Stimulated activated naive B cell treated with anti-CD40 and anti-IgM and Interleukin-4, amounts not matched to agents 10 μg/mL and 1 μg/mL and 100 μg/mL, for 72 hours (primary cell): ENCODE results near the gene CYYR1.

Experiments
- ATAC-seq, 2 donors: fragments of 150-1000 bp; cut with Tn5 transposase; replicated peaks; 2 replicates each; pipeline ENCODE4 v1.10.0; 2021; ENCODE audit warnings: moderate library complexity in 1 of 2
- DNase-seq: peaks from one replicate; pipeline ENCODE4 v3.0.0; 2021
- H3K27ac Mint-ChIP-seq: one replicate; pipeline ENCODE4 v1.8.0; 2022; ENCODE audit warnings: mild to moderate bottlenecking, mixed read lengths
- H3K27me3 Mint-ChIP-seq, 2 donors: one replicate each; pipeline ENCODE4 v1.8.0; 2022; ENCODE audit warnings: mixed read lengths in 2 of 2
- H3K36me3 Mint-ChIP-seq, 2 donors: one replicate each; pipeline ENCODE4 v1.8.0; 2022; ENCODE audit warnings: mixed read lengths in 2 of 2, mild to moderate bottlenecking in 1 of 2
- H3K4me1 Mint-ChIP-seq, 2 donors: one replicate each; pipeline ENCODE4 v1.8.0; 2022; ENCODE audit warnings: mixed read lengths in 2 of 2, mild to moderate bottlenecking in 1 of 2
- H3K4me3 Mint-ChIP-seq, 2 donors: one replicate each; pipeline ENCODE4 v1.8.0; 2022; ENCODE audit warnings: mild to moderate bottlenecking in 2 of 2, mixed read lengths in 2 of 2, moderate library complexity in 1 of 2
- H3K9me3 Mint-ChIP-seq, 2 donors: one replicate each; pipeline ENCODE4 v1.8.0; 2022; ENCODE audit warnings: mixed read lengths in 2 of 2, mild to moderate bottlenecking in 1 of 2

Gene CYYR1

GRCh38 chr21:26532208-26532607 lies 40.9 kb downstream of the CYYR1 start:
- Mint-ChIP-seq H3K36me3 (no peaks in the 10 kb centered on the region), H3K4me3 (no peak overlapping the region), H3K4me1 (no peaks in the 10 kb centered on the region), H3K27me3 (no peaks in the 10 kb centered on the region), H3K9me3 (peaks cover 0 to 9% of the 10 kb centered on the region in 2 donors), H3K27ac (no peak overlapping the region)
- ATAC-seq (no peak), DNase-seq (no peak)

- Mint-ChIP-seq H3K4me3 (no peak overlapping the region), H3K27ac (no peak overlapping the region), H3K36me3 (no peaks in the 10 kb centered on the region), H3K27me3 (no peaks in the 10 kb centered on the region), H3K4me1 (no peaks in the 10 kb centered on the region), H3K9me3 (peaks cover 0 to 5% of the 10 kb centered on the region in 2 donors)
- ATAC-seq = no peak
- DNase-seq = no peak
Observed at GRCh38 chr21:26529526-26529925, 43.6 kb downstream of the CYYR1 start.

- H3K36me3 Mint-ChIP-seq = no peaks in the 10 kb centered on the region
- no peaks in the 10 kb centered on the region for H3K4me1 Mint-ChIP-seq
Observed at GRCh38 chr21:26528882-26529281, 44.2 kb downstream of the CYYR1 start.

GRCh38 chr21:26522704-26523103 lies 50.4 kb downstream of the CYYR1 start:
- Mint-ChIP-seq H3K36me3 (no peaks in the 10 kb centered on the region), H3K4me1 (no peaks in the 10 kb centered on the region), H3K9me3 (peaks cover 0 to 7% of the 10 kb centered on the region in 2 donors), H3K27ac (no peak overlapping the region), H3K27me3 (no peaks in the 10 kb centered on the region), H3K4me3 (no peak overlapping the region)
- ATAC-seq = no peak
- no peak for DNase-seq

More at GRCh38 chr21:26528882-26529281, 44.2 kb downstream of the CYYR1 start:
- H3K27ac Mint-ChIP-seq = no peak overlapping the region
- DNase-seq = no peak
- no peak for ATAC-seq
- peaks cover 0 to 5% of the 10 kb centered on the region in 2 donors for H3K9me3 Mint-ChIP-seq
- H3K4me3 Mint-ChIP-seq = no peak overlapping the region
- H3K27me3 Mint-ChIP-seq = no peaks in the 10 kb centered on the region

- no peak overlapping the region for H3K27ac Mint-ChIP-seq
- peaks cover 0 to 7% of the 10 kb centered on the region in 2 donors for H3K9me3 Mint-ChIP-seq
- H3K27me3 Mint-ChIP-seq = no peaks in the 10 kb centered on the region
- DNase-seq (no peak), ATAC-seq (no peak)
- no peak overlapping the region for H3K4me3 Mint-ChIP-seq
- no peaks in the 10 kb centered on the region for H3K4me1 Mint-ChIP-seq
- no peaks in the 10 kb centered on the region for H3K36me3 Mint-ChIP-seq
Observed at GRCh38 chr21:26519142-26519541, 53.9 kb downstream of the CYYR1 start.

- Mint-ChIP-seq H3K27ac (no peak overlapping the region), H3K36me3 (no peaks in the 10 kb centered on the region), H3K9me3 (peaks cover 0 to 7% of the 10 kb centered on the region in 2 donors), H3K4me3 (no peak overlapping the region), H3K4me1 (no peaks in the 10 kb centered on the region), H3K27me3 (no peaks in the 10 kb centered on the region)
- ATAC-seq = no peak
- no peak for DNase-seq
Observed at GRCh38 chr21:26515257-26515656, 57.8 kb downstream of the CYYR1 start.

- Mint-ChIP-seq H3K4me3 (no peak overlapping the region), H3K9me3 (no peaks in the 10 kb centered on the region), H3K27me3 (no peaks in the 10 kb centered on the region), H3K4me1 (no peaks in the 10 kb centered on the region), H3K27ac (no peak overlapping the region), H3K36me3 (no peaks in the 10 kb centered on the region)
- DNase-seq (no peak), ATAC-seq (no peak)
Observed at GRCh38 chr21:26513212-26513611, 59.9 kb downstream of the CYYR1 start.

GRCh38 chr21:26512664-26513063 lies 60.4 kb downstream of the CYYR1 start:
- H3K27me3 Mint-ChIP-seq = no peaks in the 10 kb centered on the region
- ATAC-seq (no peak), DNase-seq (no peak)
- no peaks in the 10 kb centered on the region for H3K9me3 Mint-ChIP-seq
- H3K27ac Mint-ChIP-seq = no peak overlapping the region
- no peaks in the 10 kb centered on the region for H3K36me3 Mint-ChIP-seq
- H3K4me1 Mint-ChIP-seq = no peaks in the 10 kb centered on the region
- no peak overlapping the region for H3K4me3 Mint-ChIP-seq

GRCh38 chr21:26508903-26509302 lies 64.2 kb downstream of the CYYR1 start:
- H3K27ac Mint-ChIP-seq = no peak overlapping the region
- no peak overlapping the region for H3K4me3 Mint-ChIP-seq
- no peak for ATAC-seq
- no peaks in the 10 kb centered on the region for H3K4me1 Mint-ChIP-seq
- H3K27me3 Mint-ChIP-seq = no peaks in the 10 kb centered on the region
- DNase-seq = no peak
- H3K36me3 Mint-ChIP-seq = no peaks in the 10 kb centered on the region
- peaks cover 0 to 4% of the 10 kb centered on the region in 2 donors for H3K9me3 Mint-ChIP-seq

GRCh38 chr21:26506956-26507355 lies 66.1 kb downstream of the CYYR1 start:
- Mint-ChIP-seq H3K9me3 (peaks cover 0 to 4% of the 10 kb centered on the region in 2 donors), H3K27ac (no peak overlapping the region), H3K27me3 (no peaks in the 10 kb centered on the region), H3K4me1 (no peaks in the 10 kb centered on the region), H3K36me3 (no peaks in the 10 kb centered on the region), H3K4me3 (no peak overlapping the region)
- DNase-seq (no peak), ATAC-seq (no peak)

- Mint-ChIP-seq H3K9me3 (peaks cover 0 to 4% of the 10 kb centered on the region in 2 donors), H3K36me3 (no peaks in the 10 kb centered on the region), H3K4me3 (no peak overlapping the region), H3K27ac (no peak overlapping the region), H3K4me1 (no peaks in the 10 kb centered on the region), H3K27me3 (no peaks in the 10 kb centered on the region)
- no peak for DNase-seq
- ATAC-seq = no peak
Observed at GRCh38 chr21:26505211-26505610, 67.9 kb downstream of the CYYR1 start.

- Mint-ChIP-seq H3K27me3 (no peaks in the 10 kb centered on the region), H3K9me3 (peaks cover 1 to 4% of the 10 kb centered on the region in 2 donors), H3K4me1 (no peaks in the 10 kb centered on the region), H3K36me3 (no peaks in the 10 kb centered on the region), H3K27ac (no peak overlapping the region), H3K4me3 (no peak overlapping the region)
- DNase-seq = no peak
- no peak for ATAC-seq
Observed at GRCh38 chr21:26503414-26503813, 69.7 kb downstream of the CYYR1 start.

GRCh38 chr21:26501495-26502021 lies 71.5 kb downstream of the CYYR1 start:
- no peak for DNase-seq
- Mint-ChIP-seq H3K36me3 (no peaks in the 10 kb centered on the region), H3K9me3 (peaks cover 3 to 4% of the 10 kb centered on the region in 2 donors), H3K27me3 (no peaks in the 10 kb centered on the region), H3K4me1 (no peaks in the 10 kb centered on the region), H3K4me3 (no peak overlapping the region), H3K27ac (no peak overlapping the region)
- ATAC-seq = no peak

- no peaks in the 10 kb centered on the region for H3K36me3 Mint-ChIP-seq
- H3K27me3 Mint-ChIP-seq = no peaks in the 10 kb centered on the region
- no peak overlapping the region for H3K4me3 Mint-ChIP-seq
- H3K4me1 Mint-ChIP-seq = no peaks in the 10 kb centered on the region
- DNase-seq (no peak), ATAC-seq (no peak)
- no peak overlapping the region for H3K27ac Mint-ChIP-seq
- H3K9me3 Mint-ChIP-seq = peaks cover 3 to 5% of the 10 kb centered on the region in 2 donors
Observed at GRCh38 chr21:26499495-26499894, 73.6 kb downstream of the CYYR1 start.

- H3K36me3 Mint-ChIP-seq = no peaks in the 10 kb centered on the region
- H3K27ac Mint-ChIP-seq = no peak overlapping the region
- peaks cover 3 to 5% of the 10 kb centered on the region in 2 donors for H3K9me3 Mint-ChIP-seq
- DNase-seq (no peak), ATAC-seq (no peak)
- H3K27me3 Mint-ChIP-seq = no peaks in the 10 kb centered on the region
- no peaks in the 10 kb centered on the region for H3K4me1 Mint-ChIP-seq
- H3K4me3 Mint-ChIP-seq = no peak overlapping the region
Observed at GRCh38 chr21:26495283-26495849, 77.7 kb downstream of the CYYR1 start.
